Left lung (tissue), 14 donors: ENCODE data around the gene OR2T12. TPM values are rescaled to one million over a fixed set of nuclear protein-coding genes. Genes with fewer than 3 reads are reported as not detected.
"Not testable (repeated sequence)": the region's sequence is repeated elsewhere in the genome, so short reads cannot be mapped to it uniquely, and the experiment has no call there.

Experiments
- ATAC-seq: fragments of 200-7000 bp; cut with Tn5 transposase; one replicate; pipeline ENCODE4 v1.9.1; 2020; ENCODE audit warnings: moderate library complexity
- DNase-seq, 4 donors: peaks; one replicate each; pipeline ENCODE4 v3.0.0-alpha.2; 2013 to 2020
- H3K27ac ChIP-seq, 2 donors: fragments of 200-600 bp; sonication (generic) in 1 of 2; one replicate each; pipeline versions ENCODE4 v1.5.0 to v1.8.0; 2020 to 2021
- H3K27me3 ChIP-seq, 2 donors: fragments of 200-600 bp; sonication (generic) in 1 of 2; one replicate each; pipeline versions ENCODE4 v1.5.0 to v1.8.0; 2020 to 2021
- H3K36me3 ChIP-seq, 2 donors: fragments of 200-600 bp; sonication (generic) in 1 of 2; one replicate each; pipeline versions ENCODE4 v1.5.0 to v1.8.0; 2020 to 2021
- H3K4me1 ChIP-seq, 2 donors: fragments of 200-600 bp; one replicate each; pipeline ENCODE4 v1.8.0; 2021
- H3K4me3 ChIP-seq, 2 donors: fragments of 200-600 bp; sonication (generic) in 1 of 2; one replicate each; pipeline versions ENCODE4 v1.5.0 to v1.8.0; 2020 to 2021; ENCODE audit warnings: mild to moderate bottlenecking in 1 of 2
- H3K9me3 ChIP-seq, 2 donors: fragments of 200-600 bp; sonication (generic) in 1 of 2; one replicate each; pipeline versions ENCODE4 v1.5.0 to v1.8.0; 2020 to 2021
- intact Hi-C, 2 donors: fragments of 100-400 bp; cut with DNase I; formaldehyde crosslinking; loops; one replicate each; pipeline versions ENCODE4 v1.11.2 to v1.14.2; 2022
- long read RNA-seq, 12 donors: library from polyadenylated mRNA in 2 of 12; unstranded in 2 of 12; transcript quantifications; one replicate each; pipeline ENCODE4 v2.0.0 and lab custom pipeline, GENCODE V29; 2019 to 2026
- polyA plus RNA-seq, 6 donors: library from polyadenylated mRNA; unstranded; fragments of 120-200 nt; gene quantifications; one replicate each; pipeline ENCODE4 v1.2.1, GENCODE V29; 2013; ENCODE audit not compliant: insufficient read length in 6 of 6
- total RNA-seq, 2 donors: library from RNA; stranded (reverse); fragmentation: NEBNext Ultra II Directional; extraction: Animal tissue kit (Norgen Biotek cat#: 25700); gene quantifications; one replicate each; pipeline ENCODE4 v1.2.1, GENCODE V29; 2021
- TF ChIP-seq, protein P1 (sequence below), 2 donors: fragments of 200-600 bp; sonication (generic) in 1 of 2; IDR thresholded peaks; one replicate each; pipeline versions ENCODE4 v1.5.0 to v1.8.0; 2021; ENCODE audit warnings: antibody characterized with exemption in 2 of 2
- donor health status: DM: no; HTN: yes; CAD: no.
- donor health status: DM: no; HTN: no; CAD: no.

The OR2T12 gene
- total RNA-seq (not detected), polyA plus RNA-seq (under 1 TPM in 4 of 6 donors, not detected in 2; 0.03 to 0.07 (median 0.05) TPM)
- long read RNA-seq, donor 1: 0 reads
- long read RNA-seq, donor 2: 0 reads
- long read RNA-seq, donor 3: 0 reads
- long read RNA-seq, donor 4: 0 reads
- long read RNA-seq, donor 5: 0 reads
- long read RNA-seq, donor 6: 0 reads
- long read RNA-seq, donor 7: 0 reads
- long read RNA-seq, donor 8: 0 reads
- long read RNA-seq, donor 9: 0 reads
- long read RNA-seq, donor 10: 0 reads
- long read RNA-seq, donor 11: 0 reads
- long read RNA-seq, donor 12: 0 reads

DNA sequence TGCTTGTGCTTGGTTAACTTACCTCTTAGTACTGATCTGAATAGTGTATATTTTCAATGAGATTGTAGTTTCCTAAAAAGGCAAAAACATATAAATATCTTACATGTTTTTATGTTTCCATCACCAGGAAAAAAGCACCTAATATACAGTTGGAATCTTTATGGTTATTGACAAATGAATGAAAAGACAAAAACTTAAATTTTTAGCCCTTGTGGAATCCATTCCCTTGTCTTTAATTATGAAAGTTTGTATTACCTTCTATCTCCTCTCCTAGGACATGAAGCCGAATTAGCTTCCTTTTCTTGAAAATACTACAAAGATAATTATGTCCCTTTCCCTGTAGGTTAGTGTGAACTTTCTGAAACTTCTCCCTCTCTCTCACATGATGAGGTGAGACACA is at the start of gene OR2T12:
Gene OR2T12 (minus strand): TSS at position 101 of the 400 bp plus-strand sequence. CDS start 7,846 bp downstream, outside the sequence.
- Histone ChIP-seq H3K4me3 (no peak within 1 kb of the TSS), H3K9me3 (peaks cover 0 to 2% of the 10 kb centered on the region in 2 donors), H3K4me1 (no peaks in the 10 kb centered on the region), H3K27ac (no peak within 1 kb of the TSS), H3K27me3 (no peaks in the 10 kb centered on the region), H3K36me3 (no peaks in the 10 kb centered on the region)
- TF ChIP-seq, protein P1, sequence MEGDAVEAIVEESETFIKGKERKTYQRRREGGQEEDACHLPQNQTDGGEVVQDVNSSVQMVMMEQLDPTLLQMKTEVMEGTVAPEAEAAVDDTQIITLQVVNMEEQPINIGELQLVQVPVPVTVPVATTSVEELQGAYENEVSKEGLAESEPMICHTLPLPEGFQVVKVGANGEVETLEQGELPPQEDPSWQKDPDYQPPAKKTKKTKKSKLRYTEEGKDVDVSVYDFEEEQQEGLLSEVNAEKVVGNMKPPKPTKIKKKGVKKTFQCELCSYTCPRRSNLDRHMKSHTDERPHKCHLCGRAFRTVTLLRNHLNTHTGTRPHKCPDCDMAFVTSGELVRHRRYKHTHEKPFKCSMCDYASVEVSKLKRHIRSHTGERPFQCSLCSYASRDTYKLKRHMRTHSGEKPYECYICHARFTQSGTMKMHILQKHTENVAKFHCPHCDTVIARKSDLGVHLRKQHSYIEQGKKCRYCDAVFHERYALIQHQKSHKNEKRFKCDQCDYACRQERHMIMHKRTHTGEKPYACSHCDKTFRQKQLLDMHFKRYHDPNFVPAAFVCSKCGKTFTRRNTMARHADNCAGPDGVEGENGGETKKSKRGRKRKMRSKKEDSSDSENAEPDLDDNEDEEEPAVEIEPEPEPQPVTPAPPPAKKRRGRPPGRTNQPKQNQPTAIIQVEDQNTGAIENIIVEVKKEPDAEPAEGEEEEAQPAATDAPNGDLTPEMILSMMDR (IDR thresholded peaks at IDR 0.05): no peak
- intact Hi-C loops: no loop called here
- DNase-seq: no peak
- ATAC-seq: no peak

- TF ChIP-seq, protein P1 (IDR thresholded peaks at IDR 0.05): no peak
- intact Hi-C loops: no loop called here
- Histone ChIP-seq H3K36me3 (no peaks in the 10 kb centered on the region), H3K4me1 (no peaks in the 10 kb centered on the region), H3K4me3 (no peak within 1 kb of the TSS), H3K9me3 (no peaks in the 10 kb centered on the region), H3K27ac (no peak within 1 kb of the TSS), H3K27me3 (no peaks in the 10 kb centered on the region)
- DNase-seq (no peak), ATAC-seq (no peak)
These were observed 45.3 kb upstream of the OR2T12 start, which contains the start of gene OR14C36 for GRCh38 chr1:248348475-248348874. OR14C36 (plus strand) TSS chr1:248348775; CDS start chr1:248348775, 0 bp downstream.

DNA sequence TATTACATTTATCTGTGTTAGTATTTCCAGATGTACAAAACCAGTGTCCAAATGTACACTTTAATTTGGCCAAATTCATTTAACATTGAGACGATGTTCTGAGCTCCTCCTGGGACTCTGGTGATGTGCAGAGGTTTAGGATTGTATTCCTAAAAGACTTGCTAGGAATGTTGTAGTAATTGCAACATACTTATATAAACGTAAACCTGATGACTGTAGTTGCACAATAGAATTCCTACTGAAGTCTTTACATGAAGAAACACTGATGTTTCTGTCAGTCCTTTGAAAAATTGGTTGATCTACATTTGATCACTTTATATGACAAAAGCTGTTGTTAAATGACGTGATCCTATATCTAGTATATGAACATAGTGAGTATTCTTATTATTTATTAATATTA is 40.2 kb upstream of the OR2T12 start:
- H3K4me3 ChIP-seq: no peak overlapping the region
- DNase-seq (no peak), ATAC-seq (no peak)
- H3K27ac ChIP-seq: no peak overlapping the region
- H3K27me3 ChIP-seq: no peaks in the 10 kb centered on the region
- intact Hi-C loops: no loop called here
- H3K9me3 ChIP-seq: no peaks in the 10 kb centered on the region
- H3K36me3 ChIP-seq: no peaks in the 10 kb centered on the region
- no peaks in the 10 kb centered on the region for H3K4me1 ChIP-seq
- TF ChIP-seq, protein P1 (IDR thresholded peaks at IDR 0.05): no peak

DNA sequence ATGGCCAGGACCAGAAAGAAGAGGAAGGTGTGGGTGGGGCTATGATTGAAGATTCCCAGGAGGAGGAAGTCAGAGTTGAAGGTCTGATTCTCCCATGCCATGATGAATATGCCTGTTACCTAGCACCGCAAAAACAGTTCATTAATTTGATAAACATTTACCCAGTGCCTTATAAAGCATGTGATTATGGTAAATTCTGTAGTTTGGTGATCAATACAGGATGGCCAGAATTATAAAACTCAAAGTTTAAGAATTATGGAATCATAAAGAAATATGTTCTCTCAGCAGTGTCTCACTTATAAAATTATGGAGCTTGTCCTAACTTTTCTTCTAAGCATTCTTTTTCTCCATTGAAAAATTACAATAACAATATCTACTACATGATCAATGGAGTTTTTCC is 21.2 kb upstream of the OR2T12 start, which contains the start of gene OR2M7:
Gene OR2M7 (minus strand): TSS at position 101 of the 400 bp plus-strand sequence. CDS start 0 bp downstream, at position 101.
- no peaks in the 10 kb centered on the region for H3K4me1 ChIP-seq
- intact Hi-C loops: no loop called here
- ATAC-seq (no peak), DNase-seq (no peak)
- H3K9me3 ChIP-seq: no peaks in the 10 kb centered on the region
- no peaks in the 10 kb centered on the region for H3K27me3 ChIP-seq
- H3K36me3 ChIP-seq: no peaks in the 10 kb centered on the region
- H3K4me3 ChIP-seq: no peak within 1 kb of the TSS
- H3K27ac ChIP-seq: no peak within 1 kb of the TSS
- TF ChIP-seq, protein P1 (IDR thresholded peaks at IDR 0.05): no peak

GRCh38 chr1:248316796-248317195 is 13.6 kb upstream of the OR2T12 start:
- H3K4me1 ChIP-seq: no peaks in the 10 kb centered on the region
- no peak overlapping the region for H3K27ac ChIP-seq
- no peaks in the 10 kb centered on the region for H3K36me3 ChIP-seq
- no peak overlapping the region for H3K4me3 ChIP-seq
- ATAC-seq (no peak), DNase-seq (no peak)
- TF ChIP-seq, protein P1 (IDR thresholded peaks at IDR 0.05): no peak
- intact Hi-C loops: no loop called here
- no peaks in the 10 kb centered on the region for H3K27me3 ChIP-seq
- H3K9me3 ChIP-seq: peaks cover 0 to 29% of the 10 kb centered on the region in 2 donors

DNA sequence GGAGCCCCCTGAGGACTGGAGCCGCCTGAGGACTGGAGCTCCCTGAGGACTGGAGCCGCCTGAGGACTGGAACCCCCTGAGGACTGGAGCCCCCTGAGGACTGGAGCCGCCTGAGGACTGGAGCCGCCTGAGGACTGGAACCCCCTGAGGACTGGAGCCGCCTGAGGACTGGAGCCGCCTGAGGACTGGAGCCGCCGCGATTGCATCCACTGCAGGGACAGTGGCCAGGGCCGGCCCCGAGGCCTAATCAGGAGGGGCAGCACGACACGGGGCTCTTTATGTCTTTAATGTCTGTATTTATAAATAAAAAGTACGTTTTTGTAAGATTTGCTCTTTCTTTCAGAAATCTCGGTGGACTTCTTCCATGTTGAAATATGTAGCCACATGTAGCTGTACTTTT is 3.5 kb upstream of the OR2T12 start:
- peak in 1 of 4 donors; percentile 40 for DNase-seq
- H3K27me3 ChIP-seq, H3K36me3 ChIP-seq, H3K9me3 ChIP-seq, H3K4me1 ChIP-seq, H3K4me3 ChIP-seq, H3K27ac ChIP-seq, intact Hi-C loops, ATAC-seq: not testable (repeated sequence)
